ENCODE data around the gene CCDC127.
"Not testable (repeated sequence)": the region's sequence is repeated elsewhere in the genome, so short reads cannot be mapped to it uniquely, and the experiment has no call there.

Gene CCDC127

GRCh38 chr5:234450-234849 is 16.5 kb upstream of the CCDC127 start:
- no peak for DNase-seq (ENCODE audit: low spot score)

DNA sequence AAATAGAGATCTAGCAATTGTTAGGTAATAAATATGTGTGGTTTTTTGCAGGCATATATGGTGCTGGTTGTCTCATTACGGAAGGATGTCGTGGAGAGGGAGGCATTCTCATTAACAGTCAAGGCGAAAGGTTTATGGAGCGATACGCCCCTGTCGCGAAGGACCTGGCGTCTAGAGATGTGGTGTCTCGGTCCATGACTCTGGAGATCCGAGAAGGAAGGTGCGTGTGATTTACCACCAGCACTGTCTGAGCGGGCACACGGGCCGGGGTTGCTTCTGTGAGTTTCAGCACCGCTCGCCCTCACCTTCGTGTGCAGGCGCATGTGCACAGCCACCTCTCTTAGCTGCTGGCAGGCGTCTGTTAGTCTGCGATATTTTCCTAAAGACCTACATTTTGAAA is 15.5 kb upstream of the CCDC127 start:
- not testable (repeated sequence) for DNase-seq (ENCODE audit: low spot score)

DNA sequence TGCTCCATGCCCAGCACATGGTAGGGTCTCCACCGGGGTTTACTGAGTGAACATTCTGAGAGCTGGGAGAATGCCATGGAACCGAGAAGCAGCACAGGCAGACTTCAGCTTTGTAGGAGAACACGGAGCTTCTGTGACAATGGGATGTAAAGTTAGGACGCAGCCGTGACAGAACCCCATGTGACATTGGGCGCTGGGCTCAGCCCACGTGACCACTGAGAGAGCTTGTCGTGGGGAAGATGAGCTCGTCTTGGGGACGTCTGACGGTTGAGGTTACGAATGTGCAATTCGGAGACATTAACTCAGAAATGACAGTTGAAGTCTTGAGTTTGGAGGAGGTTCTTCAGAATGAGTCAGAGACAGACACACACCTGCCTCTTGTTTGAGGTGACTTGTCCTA is 13.7 kb upstream of the CCDC127 start:
- DNase-seq (ENCODE audit: low spot score), result no peak

- DNase-seq (ENCODE audit: low spot score), result no peak
These were observed 12.8 kb upstream of the CCDC127 start for GRCh38 chr5:230711-231110.

GRCh38 chr5:228886-229285 is 10.9 kb upstream of the CCDC127 start:
- DNase-seq (ENCODE audit: low spot score), result no peak

- DNase-seq (ENCODE audit: low spot score), result not testable (repeated sequence)
These were observed 9.4 kb upstream of the CCDC127 start for GRCh38 chr5:227375-227774.

- no peak for DNase-seq (ENCODE audit: low spot score)
These were observed 7.4 kb upstream of the CCDC127 start for GRCh38 chr5:225334-225733.

GRCh38 chr5:223791-224190 is 5.8 kb upstream of the CCDC127 start:
- no peak for DNase-seq (ENCODE audit: low spot score)

DNA sequence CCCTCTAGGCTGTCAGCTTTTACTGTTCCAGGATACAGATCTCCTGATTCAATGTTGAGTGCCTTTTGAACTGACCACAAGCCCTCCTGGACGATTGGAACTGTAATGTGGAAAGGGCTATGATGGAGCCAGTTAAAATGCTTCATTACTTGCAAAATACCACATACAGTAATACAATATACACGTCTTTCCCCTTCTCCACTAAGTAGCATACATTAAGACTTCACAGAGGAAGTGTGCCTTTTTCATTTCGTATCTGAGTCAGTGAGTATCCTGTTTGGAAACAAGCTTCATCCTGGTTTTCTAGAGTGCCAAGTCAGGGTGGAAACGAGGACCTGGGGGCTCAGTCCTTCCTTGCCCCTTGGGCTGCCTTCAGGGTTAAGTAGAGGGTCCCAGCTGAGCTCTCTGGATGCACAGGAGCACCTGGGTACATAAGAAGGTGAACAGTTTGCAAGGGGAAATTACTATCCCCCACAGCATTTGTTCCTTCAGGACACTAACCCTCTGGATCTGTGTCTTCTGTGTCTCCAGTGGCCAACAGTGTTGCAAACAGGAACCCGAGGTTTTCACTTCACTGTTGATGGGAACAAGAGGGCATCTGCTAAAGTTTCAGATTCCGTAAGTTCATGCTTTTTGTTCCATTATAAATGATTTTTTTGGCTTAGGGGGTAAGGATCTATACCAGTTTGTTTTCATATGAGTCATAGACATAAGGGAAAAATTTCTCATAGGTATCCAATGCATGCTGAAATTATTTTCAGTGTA is 5.2 kb upstream of the CCDC127 start:
- DNase-seq (ENCODE audit: low spot score), result not testable (repeated sequence)

DNA sequence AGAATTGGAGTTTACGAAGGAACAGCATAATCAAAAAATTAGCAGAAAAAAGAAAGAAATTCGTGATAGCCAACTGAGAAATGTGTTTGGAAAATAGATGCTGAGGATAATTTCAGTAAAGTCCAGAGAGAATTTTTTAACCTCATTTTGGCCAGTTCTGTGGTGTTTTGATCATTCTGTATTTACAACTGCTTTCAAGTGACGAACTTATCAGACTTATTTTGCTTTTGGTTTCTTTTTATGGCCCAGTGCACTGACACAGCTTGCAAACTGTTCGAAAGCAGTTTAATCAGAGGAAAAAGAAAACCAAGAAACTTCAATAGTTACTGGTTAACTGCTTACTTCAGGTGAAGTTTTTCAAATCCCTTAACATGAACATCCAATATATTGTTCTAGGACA is 2.0 kb upstream of the CCDC127 start:
- no peak for DNase-seq (ENCODE audit: low spot score)

DNA sequence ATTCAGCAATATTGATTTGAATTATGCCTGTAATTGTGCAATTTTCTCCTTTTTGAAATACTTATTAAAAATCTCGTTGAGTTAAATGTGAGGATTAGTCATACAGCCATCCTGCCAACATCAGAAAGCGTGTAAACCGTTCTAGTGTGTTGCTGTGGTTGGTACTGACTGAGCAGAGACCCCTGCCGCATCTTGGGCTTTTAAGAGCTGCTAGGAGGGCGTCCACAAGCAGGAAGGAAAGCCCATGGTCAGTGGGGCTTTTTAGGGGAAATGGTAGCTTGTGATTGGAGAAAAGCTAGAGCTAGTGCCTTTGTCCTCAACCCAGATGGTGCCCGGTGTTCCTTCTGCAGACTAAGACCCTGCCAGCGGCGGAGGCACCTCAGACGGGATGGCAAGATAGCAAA is 1.5 kb upstream of the CCDC127 start:
- no peak for DNase-seq (ENCODE audit: low spot score)

GRCh38 chr5:218457-219291 is 721 bp upstream of the CCDC127 start:
- DNase-seq (ENCODE audit: low spot score), result peak; percentile 23

- not testable (repeated sequence) for DNase-seq (ENCODE audit: low spot score)
These were observed 1.9 kb downstream of the CCDC127 start for GRCh38 chr5:216076-216475.

DNA sequence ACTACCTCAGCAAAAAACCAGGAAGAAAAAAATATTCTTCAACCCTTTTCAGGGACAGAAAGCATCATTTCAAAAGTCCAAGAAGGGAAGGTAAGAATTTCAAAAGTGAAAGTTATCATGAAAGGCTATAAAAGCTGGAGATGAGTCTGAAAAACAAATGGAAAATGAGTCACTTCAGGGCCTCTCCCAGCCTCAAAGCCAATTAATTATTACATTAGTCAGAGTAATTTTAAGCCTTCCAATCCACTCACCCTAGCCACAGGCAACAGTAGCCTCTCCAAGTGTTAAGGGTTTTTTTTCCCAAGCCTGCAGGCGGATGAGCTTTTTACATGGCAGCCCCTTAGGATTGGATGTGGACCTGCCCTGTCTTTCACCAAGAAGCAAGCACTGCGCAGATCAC is 2.7 kb downstream of the CCDC127 start:
- not testable (repeated sequence) for DNase-seq (ENCODE audit: low spot score)

DNA sequence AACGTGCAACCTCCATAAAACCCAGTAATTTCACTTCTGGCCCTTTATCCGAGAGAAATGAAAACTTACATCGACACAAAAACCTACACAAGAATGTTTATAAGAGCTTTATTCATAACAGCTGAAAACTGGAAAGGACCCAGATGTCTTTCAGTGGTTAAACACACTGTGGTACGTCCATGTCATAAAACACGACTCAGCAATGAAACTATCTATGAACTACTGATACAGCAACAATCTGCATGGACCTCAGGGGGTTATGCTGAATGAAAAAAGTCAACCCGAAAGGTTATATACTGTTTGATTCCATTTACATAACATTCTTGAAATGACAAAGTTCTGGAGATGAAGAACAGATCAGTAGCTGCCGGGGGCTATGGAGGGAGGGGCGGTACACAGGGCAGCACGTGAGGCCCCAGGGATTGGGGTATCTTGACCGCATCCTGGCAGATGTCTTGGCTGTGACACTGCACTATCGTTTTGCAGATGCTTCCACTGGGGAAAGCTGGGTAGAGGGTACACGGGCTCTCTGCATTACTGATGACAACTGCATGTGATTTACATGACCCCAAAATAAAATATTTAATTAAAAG is 4.1 kb downstream of the CCDC127 start:
- DNase-seq (ENCODE audit: low spot score), result no peak

GRCh38 chr5:208449-209114 is 9.4 kb downstream of the CCDC127 start:
- DNase-seq (ENCODE audit: low spot score), result no peak

DNA sequence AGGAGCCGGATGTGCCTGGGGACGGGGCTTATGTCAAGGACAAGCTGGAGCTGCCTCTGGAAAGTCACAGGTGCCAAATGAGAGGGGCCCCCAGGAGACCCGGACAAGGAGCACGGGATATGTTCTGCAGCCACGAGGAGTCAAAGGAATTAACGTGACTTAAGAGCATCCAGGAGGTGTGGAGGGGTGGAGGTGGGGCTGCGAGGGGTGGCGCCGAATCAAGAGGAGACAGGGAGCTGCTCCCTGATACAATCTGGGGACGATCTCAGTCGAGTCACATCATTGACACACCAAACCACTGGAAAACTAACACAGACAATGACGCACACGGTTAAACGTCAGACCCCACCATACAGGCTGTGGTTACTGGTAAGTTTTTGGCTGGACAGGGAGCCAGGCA is 10.4 kb downstream of the CCDC127 start:
- no peak for DNase-seq (ENCODE audit: low spot score)

GRCh38 chr5:206927-207536 is 10.9 kb downstream of the CCDC127 start:
- DNase-seq (ENCODE audit: low spot score), result no peak

DNA sequence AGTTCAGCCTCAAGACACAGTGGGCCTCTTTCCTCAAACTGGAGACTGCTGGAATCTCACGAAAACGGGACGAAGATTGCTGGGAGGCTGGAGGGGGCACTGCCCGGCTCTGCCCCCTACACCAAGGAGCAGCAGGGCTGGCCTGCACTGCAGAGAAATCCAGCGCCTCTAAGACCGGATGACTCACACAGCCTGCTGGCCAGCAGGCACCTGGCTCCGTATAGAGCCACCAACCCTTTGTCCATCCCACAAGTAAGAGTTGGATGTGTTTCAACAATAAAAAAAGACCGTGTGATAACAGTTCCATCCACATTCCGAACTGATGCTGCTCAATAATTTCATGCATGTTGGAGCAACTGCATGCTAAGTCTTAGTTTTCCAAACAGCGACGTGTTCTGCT is 11.5 kb downstream of the CCDC127 start:
- DNase-seq (ENCODE audit: low spot score), result no peak

DNA sequence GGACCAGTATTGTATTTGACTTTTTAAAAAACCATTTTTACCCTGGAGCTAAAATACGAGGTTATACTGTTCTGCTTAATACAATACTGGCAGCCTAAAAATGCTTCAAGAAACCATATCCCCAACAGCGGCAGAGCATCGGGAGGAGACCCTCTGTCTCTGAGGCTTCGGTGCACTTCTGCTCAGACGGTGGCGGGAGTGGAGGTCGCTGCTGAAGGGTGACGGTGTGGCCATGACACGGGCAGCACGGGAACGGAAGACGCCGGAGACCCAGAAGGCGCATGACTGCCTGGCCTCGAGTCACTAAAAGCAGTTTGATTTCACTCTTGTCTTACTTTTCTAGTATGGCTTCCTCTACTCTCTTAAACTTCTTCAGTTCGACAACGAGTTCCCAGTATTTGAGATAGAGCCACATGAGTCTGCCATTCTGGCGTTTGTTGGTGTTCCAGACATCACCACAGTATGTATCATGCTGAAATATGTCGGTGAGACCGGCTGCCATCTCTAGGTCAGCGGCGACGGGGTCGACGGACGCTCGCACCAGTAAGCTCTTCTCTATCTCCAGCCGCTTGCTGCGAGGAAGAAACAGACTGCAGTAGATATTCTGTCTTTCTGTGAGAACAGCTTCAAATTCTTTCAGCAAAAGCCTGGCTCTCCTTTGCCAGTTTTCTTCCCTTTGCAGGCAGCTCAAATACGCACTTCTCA is 12.8 kb downstream of the CCDC127 start:
- no peak for DNase-seq (ENCODE audit: low spot score)

DNA sequence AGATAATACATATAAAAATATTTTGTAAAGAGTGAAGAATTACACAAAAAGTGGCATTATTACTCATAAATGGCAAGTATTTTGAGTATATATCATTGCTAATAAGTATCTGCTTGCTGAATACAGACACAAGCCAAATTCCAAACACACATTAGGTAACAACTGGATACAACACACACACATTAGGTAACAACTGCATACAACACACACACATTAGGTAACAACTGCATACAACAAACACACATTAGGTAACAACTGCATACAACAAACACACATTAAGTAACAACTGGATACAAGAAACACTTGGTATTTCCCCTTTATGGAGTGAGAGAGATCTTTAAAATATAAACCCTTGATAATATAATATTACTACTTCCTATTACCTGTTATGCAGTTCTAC is 13.5 kb downstream of the CCDC127 start:
- no peak for DNase-seq (ENCODE audit: low spot score)

Data from HuH-7.5 (cell line).